HepG2 (cell line): ENCODE data around the gene RPL41.

Experiments used
- RFX1 ChIP-seq: fragments of 450-650 bp; IDR thresholded peaks from 2 replicates; pipeline ENCODE4 v1.6.1; 2017
- ZNF543 ChIP-seq: sonication (generic); formaldehyde crosslinking; IDR thresholded peaks from 2 replicates; pipeline ENCODE4 v1.4.0; 2020; ENCODE audit warnings: mild to moderate bottlenecking, missing genetic modification reagents
- ZNF749 ChIP-seq: sonication (generic); formaldehyde crosslinking; IDR thresholded peaks from 2 replicates; pipeline ENCODE4 v1.8.0; 2022; ENCODE audit warnings: mild to moderate bottlenecking, missing genetic modification reagents, moderate library complexity, borderline replicate concordance
- TF ChIP-seq, protein P1 (sequence below), 2 experiments: fragments of 450-650 bp in 1 of 2; sonication (generic) in 1 of 2; formaldehyde crosslinking; IDR thresholded peaks; 2 replicates each; pipeline versions ENCODE4 v1.5.0 to v1.8.0; 2020 to 2022; ENCODE audit warnings: mild to moderate bottlenecking in 1 of 2, missing genetic modification reagents in 1 of 2
- TF ChIP-seq, protein P2 (sequence below): sonication (generic); formaldehyde crosslinking; IDR thresholded peaks from 2 replicates; pipeline ENCODE4 v1.5.0; 2020; ENCODE audit warnings: mild to moderate bottlenecking, missing genetic modification reagents, moderate library complexity

DNA sequence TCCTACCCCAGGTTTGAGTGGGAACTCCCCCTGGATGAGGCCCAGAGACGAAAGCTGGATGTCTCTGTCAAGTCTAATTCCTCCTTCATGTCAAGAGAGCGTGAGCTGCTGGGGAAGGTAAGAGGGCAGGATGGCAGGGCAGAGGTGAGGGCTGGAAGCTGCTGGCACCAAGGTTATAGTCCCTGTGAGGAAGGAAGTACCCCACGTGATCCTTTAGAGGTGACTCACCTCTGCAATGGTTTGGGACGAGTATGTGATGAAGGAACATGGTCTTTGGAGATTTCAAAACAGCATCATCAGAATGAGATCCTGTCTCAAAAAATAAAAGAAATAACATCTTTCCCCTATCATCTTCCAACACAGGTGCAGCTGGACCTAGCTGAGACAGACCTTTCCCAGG lies 26.8 kb downstream of the RPL41 start:
- no peak for TF ChIP-seq RFX1
- TF ChIP-seq ZNF543: no peak
- TF ChIP-seq ZNF749 (CRISPR knock-in tag): no peak
- TF ChIP-seq, protein P1, sequence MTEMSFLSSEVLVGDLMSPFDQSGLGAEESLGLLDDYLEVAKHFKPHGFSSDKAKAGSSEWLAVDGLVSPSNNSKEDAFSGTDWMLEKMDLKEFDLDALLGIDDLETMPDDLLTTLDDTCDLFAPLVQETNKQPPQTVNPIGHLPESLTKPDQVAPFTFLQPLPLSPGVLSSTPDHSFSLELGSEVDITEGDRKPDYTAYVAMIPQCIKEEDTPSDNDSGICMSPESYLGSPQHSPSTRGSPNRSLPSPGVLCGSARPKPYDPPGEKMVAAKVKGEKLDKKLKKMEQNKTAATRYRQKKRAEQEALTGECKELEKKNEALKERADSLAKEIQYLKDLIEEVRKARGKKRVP (CRISPR knock-in tag; IDR thresholded peaks at IDR 0.05): no peak
- TF ChIP-seq, protein P2, sequence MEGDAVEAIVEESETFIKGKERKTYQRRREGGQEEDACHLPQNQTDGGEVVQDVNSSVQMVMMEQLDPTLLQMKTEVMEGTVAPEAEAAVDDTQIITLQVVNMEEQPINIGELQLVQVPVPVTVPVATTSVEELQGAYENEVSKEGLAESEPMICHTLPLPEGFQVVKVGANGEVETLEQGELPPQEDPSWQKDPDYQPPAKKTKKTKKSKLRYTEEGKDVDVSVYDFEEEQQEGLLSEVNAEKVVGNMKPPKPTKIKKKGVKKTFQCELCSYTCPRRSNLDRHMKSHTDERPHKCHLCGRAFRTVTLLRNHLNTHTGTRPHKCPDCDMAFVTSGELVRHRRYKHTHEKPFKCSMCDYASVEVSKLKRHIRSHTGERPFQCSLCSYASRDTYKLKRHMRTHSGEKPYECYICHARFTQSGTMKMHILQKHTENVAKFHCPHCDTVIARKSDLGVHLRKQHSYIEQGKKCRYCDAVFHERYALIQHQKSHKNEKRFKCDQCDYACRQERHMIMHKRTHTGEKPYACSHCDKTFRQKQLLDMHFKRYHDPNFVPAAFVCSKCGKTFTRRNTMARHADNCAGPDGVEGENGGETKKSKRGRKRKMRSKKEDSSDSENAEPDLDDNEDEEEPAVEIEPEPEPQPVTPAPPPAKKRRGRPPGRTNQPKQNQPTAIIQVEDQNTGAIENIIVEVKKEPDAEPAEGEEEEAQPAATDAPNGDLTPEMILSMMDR (CRISPR knock-in tag): no peak
